Osteocyte (in vitro differentiated cells): ENCODE results near the gene PGP. TPM values are rescaled to one million over a fixed set of nuclear protein-coding genes. Genes with fewer than 3 reads are reported as not detected.

Experiments used
- DNase-seq: peaks from one replicate; pipeline ENCODE4 v3.0.0; 2021; ENCODE audit warnings: mixed read lengths; ENCODE audit not compliant: unreplicated experiment; ENCODE audit errors: extremely low spot score
- H3K27ac Mint-ChIP-seq: one replicate; pipeline ENCODE4 v1.8.0; 2021; ENCODE audit warnings: mild to moderate bottlenecking, mixed read lengths; ENCODE audit not compliant: unreplicated experiment
- H3K27me3 Mint-ChIP-seq: one replicate; pipeline ENCODE4 v1.8.0; 2021; ENCODE audit warnings: mixed read lengths; ENCODE audit not compliant: unreplicated experiment
- H3K36me3 Mint-ChIP-seq: one replicate; pipeline ENCODE4 v1.8.0; 2021; ENCODE audit warnings: mixed read lengths; ENCODE audit not compliant: unreplicated experiment
- H3K4me1 Mint-ChIP-seq: one replicate; pipeline ENCODE4 v1.8.0; 2021; ENCODE audit warnings: mixed read lengths; ENCODE audit not compliant: unreplicated experiment
- H3K4me3 Mint-ChIP-seq: one replicate; pipeline ENCODE4 v1.8.0; 2021; ENCODE audit warnings: mild to moderate bottlenecking, moderate library complexity, mixed read lengths; ENCODE audit not compliant: unreplicated experiment
- H3K9me3 Mint-ChIP-seq: one replicate; pipeline ENCODE4 v1.8.0; 2021; ENCODE audit warnings: mixed read lengths; ENCODE audit not compliant: unreplicated experiment
- total RNA-seq: library from RNA; stranded (reverse); gene quantifications from 2 replicates; pipeline ENCODE4 v1.2.1, GENCODE V29; 2021
- TF ChIP-seq, protein P1 (sequence below): fragments of 200-600 bp; sonication (generic); IDR thresholded peaks from 2 replicates; pipeline ENCODE4 v1.5.0; 2021; ENCODE audit warnings: antibody characterized with exemption, mild to moderate bottlenecking, moderate library complexity

Gene PGP
- total RNA-seq, 1 donor from 2014 or later = 15.0 TPM

- DNase-seq = no peak
- H3K9me3 Mint-ChIP-seq = no peaks in the 10 kb centered on the region
- H3K27ac Mint-ChIP-seq = no peak overlapping the region
- H3K36me3 Mint-ChIP-seq = peaks cover 17% of the 10 kb centered on the region
- H3K4me3 Mint-ChIP-seq = no peak overlapping the region
- TF ChIP-seq, protein P1, sequence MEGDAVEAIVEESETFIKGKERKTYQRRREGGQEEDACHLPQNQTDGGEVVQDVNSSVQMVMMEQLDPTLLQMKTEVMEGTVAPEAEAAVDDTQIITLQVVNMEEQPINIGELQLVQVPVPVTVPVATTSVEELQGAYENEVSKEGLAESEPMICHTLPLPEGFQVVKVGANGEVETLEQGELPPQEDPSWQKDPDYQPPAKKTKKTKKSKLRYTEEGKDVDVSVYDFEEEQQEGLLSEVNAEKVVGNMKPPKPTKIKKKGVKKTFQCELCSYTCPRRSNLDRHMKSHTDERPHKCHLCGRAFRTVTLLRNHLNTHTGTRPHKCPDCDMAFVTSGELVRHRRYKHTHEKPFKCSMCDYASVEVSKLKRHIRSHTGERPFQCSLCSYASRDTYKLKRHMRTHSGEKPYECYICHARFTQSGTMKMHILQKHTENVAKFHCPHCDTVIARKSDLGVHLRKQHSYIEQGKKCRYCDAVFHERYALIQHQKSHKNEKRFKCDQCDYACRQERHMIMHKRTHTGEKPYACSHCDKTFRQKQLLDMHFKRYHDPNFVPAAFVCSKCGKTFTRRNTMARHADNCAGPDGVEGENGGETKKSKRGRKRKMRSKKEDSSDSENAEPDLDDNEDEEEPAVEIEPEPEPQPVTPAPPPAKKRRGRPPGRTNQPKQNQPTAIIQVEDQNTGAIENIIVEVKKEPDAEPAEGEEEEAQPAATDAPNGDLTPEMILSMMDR = no peak
- H3K4me1 Mint-ChIP-seq = no peaks in the 10 kb centered on the region
- H3K27me3 Mint-ChIP-seq = no peaks in the 10 kb centered on the region
Observed at GRCh38 chr16:2178321-2179106, 36.1 kb downstream of the PGP start.

GRCh38 chr16:2177561-2177960, 37.1 kb downstream of the PGP start:
- TF ChIP-seq, protein P1 = no peak

DNA sequence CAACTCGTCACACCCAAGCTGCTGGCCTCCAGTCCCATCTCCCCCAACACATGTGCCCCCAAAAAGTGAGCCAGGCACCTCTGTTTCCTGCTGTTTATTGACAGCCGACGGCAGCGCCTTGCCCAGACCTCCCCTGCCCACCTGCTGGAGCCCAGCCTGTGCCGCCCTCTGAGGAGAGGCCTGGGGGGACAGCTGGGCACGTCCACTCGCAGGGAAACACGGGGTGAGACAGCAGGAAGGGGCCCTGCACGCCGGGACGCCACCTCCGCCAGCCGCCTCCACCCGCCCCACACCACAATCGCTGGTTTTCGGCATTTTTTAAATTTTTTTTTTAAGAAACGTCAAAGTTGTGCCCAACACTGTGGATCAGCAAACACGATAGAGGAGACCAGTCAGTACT, 37.5 kb downstream of the PGP start:
- no peak for DNase-seq
- TF ChIP-seq, protein P1 = no peak
- Mint-ChIP-seq H3K27ac (no peak overlapping the region), H3K36me3 (peaks cover 18% of the 10 kb centered on the region), H3K27me3 (no peaks in the 10 kb centered on the region), H3K4me3 (no peak overlapping the region), H3K9me3 (no peaks in the 10 kb centered on the region), H3K4me1 (no peaks in the 10 kb centered on the region)

More at GRCh38 chr16:2177561-2177960, 37.1 kb downstream of the PGP start:
- Mint-ChIP-seq H3K27ac (no peak overlapping the region), H3K36me3 (peaks cover 18% of the 10 kb centered on the region), H3K4me3 (no peak overlapping the region), H3K9me3 (no peaks in the 10 kb centered on the region), H3K27me3 (no peaks in the 10 kb centered on the region), H3K4me1 (no peaks in the 10 kb centered on the region)
- no peak for DNase-seq

DNA sequence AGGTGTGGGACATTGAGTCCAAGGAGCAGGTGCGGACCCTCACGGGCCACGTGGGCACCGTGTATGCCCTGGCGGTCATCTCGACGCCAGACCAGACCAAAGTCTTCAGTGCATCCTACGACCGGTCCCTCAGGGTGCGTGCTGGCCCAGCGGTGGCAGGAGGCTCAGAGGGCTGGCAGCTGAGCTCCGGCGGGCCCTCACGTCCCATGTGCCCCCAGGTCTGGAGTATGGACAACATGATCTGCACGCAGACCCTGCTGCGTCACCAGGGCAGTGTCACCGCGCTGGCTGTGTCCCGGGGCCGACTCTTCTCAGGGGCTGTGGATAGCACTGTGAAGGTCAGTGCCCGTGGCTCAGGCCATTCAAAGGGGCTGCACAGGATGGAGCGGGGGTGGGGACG, 38.6 kb downstream of the PGP start:
- peaks cover 19% of the 10 kb centered on the region for H3K36me3 Mint-ChIP-seq
- TF ChIP-seq, protein P1 = no peak
- no peak for DNase-seq
- H3K27me3 Mint-ChIP-seq = no peaks in the 10 kb centered on the region
- no peaks in the 10 kb centered on the region for H3K4me1 Mint-ChIP-seq
- H3K4me3 Mint-ChIP-seq = no peak overlapping the region
- H3K9me3 Mint-ChIP-seq = no peaks in the 10 kb centered on the region
- H3K27ac Mint-ChIP-seq = no peak overlapping the region

GRCh38 chr16:2175454-2175853, 39.2 kb downstream of the PGP start:
- Mint-ChIP-seq H3K27ac (no peak overlapping the region), H3K9me3 (no peaks in the 10 kb centered on the region), H3K27me3 (no peaks in the 10 kb centered on the region), H3K4me3 (no peak overlapping the region), H3K36me3 (peaks cover 19% of the 10 kb centered on the region), H3K4me1 (no peaks in the 10 kb centered on the region)
- no peak for DNase-seq
- TF ChIP-seq, protein P1 = no peak
